ENCODE measurements around the gene NME4.
"Not testable (repeated sequence)": the region's sequence is repeated elsewhere in the genome, so short reads cannot be mapped to it uniquely, and the experiment has no call there.

The NME4 gene

DNA sequence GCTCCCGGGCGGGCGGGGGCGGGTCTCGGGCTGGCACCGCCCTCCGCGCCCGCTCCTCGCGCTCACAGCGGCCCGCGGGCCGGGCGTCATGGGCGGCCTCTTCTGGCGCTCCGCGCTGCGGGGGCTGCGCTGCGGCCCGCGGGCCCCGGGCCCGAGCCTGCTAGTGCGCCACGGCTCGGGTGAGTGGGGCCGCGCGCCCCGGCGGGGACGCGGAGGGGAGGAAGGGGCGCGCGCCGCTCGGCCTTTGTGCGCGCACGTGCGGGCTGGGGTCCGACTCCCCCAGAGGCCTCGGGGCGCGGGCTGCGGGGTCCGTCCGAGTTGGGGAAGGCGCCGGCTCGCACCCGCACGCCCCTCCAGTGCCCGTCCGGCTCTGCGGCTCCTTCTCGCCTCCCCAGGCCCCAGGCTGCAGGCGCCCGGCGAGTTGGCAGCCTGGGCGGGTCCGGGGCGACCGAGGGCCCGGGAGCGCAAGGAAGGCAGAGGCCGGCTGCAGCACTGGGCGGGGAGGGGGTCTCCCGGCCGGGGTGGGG is at the start of gene NME4:
Gene NME4 (plus strand): TSS at position 65 of the 527 bp plus-strand sequence. CDS start 24 bp downstream, at position 89.
- peak in 4 of 56 donors; percentile 16 to 48 (median 36) for DNase-seq

DNA sequence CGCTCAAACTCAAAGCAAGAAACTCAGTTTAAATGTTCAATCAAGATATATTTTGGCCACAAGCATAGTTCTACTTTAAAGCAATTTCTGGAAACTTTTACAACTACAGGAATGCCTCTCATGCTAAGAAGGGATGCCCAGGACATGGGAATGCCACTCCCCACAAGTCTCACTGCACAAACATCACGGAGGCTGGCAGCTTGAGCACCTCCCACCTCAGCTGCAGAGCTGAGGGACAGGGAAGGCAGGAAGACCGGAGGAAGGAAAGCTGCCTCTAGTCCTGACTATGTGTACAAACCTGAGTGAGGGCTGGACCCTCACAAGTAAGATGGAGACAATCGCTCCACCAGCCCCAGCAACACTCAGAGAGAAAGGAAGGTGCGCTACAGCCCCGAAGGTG is 49.8 kb upstream of the NME4 start:
- no peak for DNase-seq

DNA sequence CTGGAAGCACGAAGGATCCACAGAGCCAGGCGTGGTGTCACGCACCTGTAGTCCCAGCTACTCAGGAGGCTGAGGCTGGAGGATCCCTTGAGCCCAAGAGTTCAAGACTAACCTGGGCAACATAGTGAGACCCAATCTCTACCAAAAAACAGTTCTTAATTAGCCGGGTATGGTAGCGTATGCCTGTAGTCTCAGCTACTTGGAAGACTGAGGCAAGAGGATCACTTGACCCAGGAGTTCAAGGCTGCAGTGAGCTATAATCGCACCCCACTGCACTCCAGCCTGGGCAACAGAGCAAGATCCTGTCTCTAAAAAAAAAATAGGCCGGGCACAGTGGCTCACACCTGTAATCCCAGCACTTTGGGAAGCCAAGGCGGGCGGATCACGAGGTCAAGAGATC is 48.5 kb upstream of the NME4 start:
- not testable (repeated sequence) for DNase-seq

DNA sequence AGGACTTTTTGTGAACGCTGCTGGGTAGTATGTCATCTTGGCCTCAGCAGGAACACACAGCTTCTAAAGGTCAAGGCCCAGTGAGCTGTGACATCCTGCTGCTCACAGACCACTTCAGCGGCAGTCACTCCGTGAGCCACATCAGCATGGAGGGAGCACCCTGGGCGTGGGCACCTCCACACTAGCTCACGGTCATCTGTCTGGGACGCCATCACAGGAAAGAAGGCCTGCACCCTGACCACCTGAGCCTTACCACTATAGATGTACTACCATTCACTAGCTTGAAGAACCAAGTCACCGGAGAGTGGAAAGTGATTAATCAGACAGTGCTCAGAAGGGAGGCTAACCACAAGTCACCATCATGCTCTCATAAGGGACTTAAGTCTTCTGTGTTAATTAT is 47.8 kb upstream of the NME4 start:
- DNase-seq = no peak

DNA sequence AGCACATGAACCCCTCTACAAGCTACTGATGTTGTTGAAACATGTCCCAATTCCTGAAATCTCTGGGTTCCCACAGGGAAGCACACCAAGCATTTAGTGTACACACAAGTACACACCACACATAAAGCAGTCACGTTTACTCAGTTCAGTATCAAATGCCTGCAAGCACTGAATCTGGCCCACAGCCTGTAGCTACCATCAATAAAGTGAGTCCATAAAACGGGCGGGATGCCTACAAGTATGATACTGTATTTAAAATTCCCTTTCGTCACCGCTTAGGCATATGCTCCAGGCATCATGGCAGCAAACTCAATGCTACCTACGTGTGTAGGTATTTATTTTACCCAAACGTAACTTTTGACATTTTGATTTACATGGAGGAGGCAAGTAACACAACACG is 46.8 kb upstream of the NME4 start:
- no peak for DNase-seq

DNA sequence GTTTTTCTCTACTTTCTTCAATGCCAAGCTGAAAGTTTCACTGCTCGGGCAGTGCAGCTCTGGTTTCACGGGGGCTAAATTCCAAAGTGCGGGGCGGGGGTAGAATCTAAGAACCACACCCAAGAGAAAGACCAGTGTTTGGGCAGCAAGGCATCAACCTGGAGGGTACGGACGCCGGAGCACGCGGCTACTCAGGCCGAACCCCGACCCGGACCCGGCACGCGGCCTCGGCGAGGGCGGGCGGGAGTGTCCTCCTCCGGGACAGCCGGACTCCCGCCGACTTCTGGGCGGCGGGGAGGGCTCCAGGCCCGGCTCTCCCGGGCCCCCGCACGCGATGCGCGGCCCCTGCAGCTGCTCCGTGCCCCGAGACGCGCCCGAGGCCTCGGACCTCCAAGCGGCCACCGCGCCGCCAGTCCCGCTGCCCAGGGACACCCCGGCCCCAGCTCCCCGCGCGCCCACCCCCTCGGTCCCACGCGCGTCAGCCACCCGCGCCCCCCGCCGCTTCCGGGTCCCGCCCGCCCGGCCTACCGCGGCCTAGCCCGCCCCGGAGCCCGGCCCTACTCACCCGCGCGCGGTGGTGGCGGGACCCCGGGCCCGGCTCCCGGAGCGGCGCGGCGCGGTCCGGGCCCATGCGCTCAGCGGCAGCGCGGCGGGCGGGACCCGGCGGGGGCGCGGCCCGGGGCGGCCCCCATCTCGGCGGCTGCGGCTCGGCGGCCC is 45.0 kb upstream of the NME4 start:
- peak in 5 of 56 donors; percentile 11 to 38 (median 13) for DNase-seq

DNA sequence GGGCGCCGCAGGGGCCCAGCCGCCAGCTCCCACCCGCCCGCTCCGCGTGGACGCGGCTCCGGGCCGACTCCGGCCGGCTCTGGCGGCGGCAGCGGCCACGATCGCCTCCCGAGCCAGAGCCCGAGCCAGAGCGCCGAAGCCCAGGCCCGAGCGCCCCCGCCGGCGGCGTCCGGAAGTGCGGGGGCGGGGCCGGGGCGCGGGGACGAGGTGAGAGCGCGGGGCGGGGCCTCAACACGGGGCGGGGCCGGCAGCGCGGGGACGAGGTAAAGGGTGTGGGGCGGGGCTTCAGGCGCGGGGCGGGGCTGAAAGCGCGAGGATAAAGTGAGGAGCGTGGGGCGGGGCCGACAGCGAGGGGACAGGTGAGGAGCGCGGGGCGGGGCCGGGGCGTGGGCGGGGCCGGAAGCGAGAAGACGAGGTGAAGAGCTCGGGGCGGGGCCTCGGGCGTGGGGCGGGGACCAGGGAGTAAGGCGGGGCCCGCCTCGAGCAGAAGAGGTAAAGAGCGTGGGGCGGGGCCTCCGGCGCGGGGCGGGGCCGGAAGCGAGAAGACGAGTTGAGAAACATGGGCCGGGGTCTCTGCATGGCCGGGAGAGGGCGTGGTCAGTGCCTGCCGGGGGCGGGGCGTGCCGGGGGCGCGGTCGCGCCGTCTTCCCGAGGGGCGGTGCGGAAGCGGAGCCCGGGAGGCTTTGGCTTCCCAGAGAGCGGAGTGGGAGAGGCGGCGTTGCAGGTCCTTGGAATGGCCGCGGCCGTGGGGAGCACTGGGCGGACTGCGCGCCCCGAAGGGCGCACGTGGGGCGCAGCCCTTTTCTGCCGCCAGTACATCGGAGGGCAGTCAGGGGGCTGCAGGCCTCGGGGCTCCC is 44.2 kb upstream of the NME4 start, which contains the start of gene AXIN1:
Gene AXIN1 (minus strand): TSS at position 177 of the 857 bp plus-strand sequence. CDS start 5,698 bp downstream, outside the sequence.
- DNase-seq = peak in 55 of 56 donors; percentile 60 to 99 (median 88)

DNA sequence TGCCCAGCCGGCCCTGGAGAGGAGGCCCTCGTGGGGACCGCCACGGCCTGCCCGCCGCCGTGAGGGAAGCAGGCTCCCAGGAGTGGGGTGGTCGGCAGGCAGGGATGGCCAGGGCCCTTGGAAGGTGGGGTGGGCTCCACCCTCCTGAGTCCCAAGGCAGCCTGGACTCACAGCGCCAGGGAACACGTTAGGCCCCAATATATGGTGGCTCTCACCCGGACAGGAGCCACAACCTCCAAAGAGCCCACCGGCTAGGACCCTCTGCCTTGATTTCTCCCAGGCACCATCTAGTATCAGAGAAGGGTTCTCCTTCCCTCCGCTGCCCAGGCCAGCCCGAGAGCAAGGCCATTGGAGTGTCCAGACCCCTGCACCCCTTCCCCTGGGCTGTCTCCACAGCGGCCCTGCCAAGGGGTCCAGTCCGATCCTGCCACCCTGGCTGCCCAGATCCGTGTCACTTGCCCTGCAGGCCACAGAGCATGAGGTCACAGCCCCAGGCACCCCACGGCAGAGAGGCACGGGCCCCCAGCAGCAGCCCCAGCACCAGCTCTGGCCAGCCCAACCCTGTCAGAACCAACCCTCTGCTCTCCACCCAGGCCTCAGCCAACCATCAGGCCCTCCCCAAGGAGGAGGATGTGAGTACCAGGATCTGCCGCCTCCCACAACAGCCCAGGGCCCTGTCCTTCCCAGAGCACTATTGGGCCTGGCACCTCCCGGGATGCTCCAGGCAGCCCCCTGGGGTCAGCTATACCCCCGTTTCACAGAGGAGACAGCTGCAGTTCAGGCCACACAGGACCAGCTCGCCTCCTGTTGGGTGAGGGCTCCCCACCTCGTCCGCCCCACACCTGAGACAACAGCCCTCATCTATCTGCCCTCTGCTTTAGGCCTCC is 43.4 kb upstream of the NME4 start:
- DNase-seq = no peak

DNA sequence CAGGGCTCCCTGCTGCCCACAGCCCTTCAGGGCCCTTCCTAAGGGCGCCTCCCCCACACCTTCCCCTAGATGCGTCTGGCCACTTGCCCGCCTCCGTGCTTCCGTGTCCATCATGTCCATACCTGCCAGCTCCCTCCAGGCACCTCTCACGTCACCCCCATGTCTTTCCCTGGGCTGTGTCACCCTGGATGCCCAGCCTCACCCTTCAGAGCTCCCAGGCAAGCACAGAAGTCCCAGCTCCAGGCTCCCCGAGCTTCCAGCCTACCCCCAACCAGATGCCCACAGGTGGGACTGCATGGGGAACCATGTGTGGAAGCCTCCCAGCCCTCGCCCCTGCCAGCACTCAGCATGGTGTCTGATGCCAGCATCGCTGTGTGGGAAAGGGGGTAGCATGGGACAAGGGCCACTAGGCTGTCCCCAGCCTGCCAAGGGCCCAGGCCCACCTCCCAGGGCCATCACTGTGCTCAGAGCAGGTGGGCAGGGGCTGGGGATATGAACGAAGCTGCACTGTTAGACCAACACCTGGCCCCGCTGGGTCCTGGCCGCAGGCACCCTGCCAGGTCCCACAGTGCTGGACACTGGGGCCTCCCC is 42.6 kb upstream of the NME4 start:
- DNase-seq = no peak

DNA sequence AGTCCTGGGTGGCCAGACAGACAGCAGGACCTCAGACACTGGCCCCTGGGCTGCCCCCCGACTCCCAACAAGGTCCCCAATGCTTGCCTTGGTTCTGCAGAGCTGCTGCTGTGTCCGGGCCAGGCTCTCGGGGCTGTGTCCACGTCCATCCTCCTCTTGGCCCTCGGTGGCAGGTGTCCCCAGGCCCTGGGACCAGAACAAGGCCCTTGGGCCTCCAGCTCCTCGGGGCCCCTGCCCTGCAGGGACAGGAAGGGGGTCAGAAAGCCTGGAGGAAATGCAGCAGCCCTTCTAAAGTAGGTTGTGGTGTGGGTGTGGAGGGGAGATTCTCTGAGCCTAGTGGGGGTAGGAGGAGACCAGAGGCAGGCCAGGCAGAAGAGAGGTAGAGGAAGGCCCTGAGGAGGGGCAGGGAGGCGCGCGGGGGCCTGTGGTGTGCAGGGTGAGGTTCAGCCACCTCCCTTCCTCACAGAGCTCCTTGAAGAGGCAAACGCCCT is 42.0 kb upstream of the NME4 start:
- no peak for DNase-seq

DNA sequence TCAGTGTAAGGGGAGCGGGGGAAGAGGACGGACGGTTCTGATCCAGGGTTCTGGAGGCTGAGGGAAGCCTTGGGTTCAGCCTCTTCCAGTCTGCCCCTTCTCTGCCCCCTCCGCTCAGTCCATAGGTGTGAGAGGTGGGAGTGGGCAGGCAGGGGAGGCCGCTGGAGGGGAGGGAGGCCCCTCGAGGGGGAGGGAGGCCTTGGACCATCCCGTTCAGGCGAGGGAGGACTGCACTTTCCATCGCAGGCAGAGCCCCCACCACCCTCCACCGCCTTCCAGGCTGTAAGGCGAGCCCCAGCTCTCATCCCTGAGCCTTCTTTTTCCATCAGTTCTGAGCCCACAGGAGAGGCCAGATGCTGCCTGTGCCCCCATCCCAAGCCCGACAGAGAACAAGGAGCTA is 40.3 kb upstream of the NME4 start:
- DNase-seq = no peak

DNA sequence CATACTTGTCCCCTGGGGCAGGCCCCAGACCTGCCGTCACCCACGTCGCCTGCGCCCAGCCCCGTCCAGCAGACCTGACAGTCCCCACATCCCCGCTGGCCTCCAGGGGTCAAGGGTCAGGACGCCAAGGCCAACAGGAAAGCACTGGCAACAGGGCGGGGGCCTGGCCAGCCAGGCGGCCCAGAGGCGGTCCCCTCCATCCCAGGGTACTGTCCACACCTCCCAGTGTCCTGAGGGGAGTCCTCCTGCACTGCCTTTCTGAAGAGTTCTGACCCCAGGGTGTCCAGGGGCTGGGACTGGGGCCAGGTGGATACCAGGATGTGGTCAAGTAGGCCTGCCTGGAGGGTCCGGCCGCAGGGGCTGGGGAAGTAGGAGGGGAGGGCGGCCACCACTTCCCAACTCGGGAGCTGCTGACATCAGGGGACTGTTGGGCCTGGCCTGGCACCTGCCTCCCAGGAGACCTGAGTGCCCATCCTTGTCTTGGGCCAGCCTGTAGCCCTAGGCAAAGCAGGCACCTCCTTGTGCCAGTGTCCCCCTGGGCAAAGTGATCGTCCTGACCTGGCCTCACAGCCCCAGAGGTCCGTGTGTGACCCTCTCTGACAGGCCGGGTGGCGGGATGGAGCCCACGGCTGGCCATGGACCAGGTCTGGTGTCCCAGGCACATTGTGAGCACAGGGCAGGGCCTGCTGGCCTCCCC is 37.8 kb upstream of the NME4 start:
- DNase-seq = no peak

DNA sequence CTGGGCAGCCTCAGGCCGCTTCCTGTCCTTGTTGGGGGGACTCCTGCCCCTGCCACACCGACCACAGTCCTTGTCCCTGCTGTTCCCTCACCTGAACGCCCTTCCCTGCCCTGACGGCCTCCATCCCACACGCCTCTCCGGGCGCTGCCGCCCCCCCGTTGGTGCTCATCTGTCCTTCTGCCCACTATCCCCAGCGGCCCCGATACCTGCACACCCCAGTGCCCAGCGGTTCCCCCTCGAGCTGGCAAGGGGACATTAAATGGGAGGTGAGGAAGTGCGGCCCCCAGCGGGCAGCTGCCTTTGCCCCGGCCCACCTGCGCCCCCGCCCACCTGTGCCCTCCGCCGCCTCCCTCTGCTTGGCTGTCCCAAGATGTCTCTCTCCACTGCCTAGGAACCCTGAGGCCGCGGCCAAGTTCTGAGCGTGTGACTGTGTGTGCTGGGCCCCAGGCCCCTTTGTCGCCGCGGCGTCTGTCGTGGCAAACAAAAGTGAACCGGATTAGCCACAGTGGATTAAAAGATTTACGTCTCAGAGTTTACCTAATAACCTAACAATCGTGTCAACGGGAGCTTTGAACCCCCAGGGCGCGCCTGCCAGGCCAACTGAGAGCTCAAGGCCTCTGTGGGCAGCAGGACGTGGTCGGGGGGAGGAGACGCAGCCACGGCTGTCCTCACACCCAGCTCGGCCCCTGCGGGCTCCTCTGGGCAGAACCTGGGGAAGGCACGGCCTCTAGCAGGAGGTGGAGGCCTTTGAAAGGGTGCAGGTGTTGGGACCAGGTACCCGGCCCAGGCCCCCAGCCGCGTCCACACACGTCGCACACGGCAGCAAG is 36.9 kb upstream of the NME4 start:
- no peak for DNase-seq

DNA sequence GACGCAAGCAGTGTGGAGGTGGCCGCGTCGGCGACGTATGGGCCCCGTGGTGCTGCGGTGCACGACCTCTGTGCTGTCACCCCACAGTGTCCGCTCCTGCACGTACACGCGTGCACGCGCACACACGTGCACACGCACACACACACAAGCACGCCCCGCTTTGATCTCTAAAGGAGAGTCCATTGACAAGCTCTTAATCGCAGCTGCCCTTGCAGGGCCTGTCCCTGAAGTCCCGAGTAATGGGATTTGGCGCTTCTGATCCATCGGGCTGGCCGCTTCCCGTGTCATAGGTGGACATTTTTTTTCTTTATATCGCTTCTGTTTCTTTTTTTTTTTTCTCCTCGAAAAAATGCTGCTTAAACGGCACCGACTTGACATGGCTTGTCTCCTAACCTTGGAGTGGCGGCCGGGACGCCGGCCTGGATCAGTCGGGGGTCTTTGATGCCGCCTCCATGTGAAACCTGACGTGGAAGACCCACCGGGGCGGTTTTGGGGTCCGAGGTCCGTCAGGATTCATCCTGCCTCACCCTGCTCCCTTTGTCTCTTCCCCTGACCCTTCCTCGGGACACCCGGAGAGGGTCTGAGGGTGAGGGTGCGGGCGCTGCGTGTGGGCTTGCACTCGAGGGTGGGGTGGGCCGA is 36.2 kb upstream of the NME4 start:
- DNase-seq = no peak

DNA sequence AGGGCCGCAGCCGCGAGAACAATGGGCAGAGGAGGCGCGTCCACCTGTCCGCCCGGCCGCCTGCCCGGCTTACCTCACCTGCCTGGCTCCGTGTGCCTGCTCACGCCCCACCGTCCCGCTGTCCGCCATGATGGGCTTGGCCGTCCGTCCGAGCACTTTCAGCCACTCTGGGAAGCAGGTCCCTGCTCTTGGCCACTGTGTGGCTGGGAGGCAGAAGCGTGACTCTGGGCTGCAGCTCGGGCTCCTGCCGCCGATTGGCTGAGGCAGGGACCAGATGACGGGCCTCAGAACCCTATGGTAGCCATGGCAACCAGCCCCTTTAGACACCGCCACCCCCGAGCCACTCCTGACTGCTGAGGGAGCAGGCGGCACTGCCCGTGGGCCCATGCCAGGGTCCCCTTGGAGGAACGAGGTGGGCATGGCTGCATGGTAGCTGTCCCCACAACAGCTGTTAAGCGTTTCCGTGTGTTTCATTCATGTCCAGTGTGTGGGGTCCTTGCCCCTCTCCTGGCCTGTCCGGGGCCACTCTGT is 35.6 kb upstream of the NME4 start:
- peak in 24 of 56 donors; percentile 8 to 61 (median 30) for DNase-seq

DNA sequence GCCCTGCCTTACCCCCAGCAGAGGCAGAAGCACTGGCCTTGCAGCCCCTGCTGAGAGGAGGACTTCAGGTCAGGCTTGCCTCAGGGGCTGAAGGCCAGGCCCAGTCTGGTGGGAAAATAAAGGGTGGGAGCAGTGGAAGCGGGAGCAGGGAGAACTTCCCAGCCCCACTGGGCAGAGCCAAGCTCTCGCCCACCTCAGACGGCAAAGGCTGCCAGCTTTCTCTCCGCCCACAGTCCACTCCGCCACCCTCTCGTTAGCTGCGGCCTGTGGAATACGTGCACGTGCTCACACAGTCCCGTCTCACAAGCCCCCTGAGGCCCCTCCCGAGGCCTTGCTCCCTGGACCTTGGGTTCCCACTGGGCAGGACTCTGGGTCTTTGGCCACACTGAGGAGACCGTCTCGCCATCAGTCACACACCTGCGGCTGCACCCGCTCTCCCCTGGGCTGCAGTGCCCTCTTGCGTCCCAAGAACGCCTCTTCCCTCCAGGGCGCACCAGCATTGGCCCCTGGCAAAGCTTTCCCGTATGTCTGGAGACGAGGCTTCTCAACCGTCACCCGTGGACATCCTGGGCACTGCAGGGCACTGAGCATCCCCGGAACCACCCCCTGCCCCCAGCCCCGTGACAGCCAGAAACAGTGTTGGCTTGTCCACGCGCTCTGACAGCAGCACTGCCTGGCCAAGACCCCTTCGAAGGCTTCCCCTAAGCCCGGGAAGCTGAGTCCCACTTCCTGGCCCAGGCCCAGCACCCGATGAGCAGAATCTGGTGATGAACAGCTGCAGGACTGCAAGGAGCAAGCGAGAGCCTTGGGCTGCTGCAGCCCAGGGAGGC is 34.9 kb upstream of the NME4 start:
- DNase-seq = peak in 39 of 56 donors; percentile 9 to 71 (median 39)

DNA sequence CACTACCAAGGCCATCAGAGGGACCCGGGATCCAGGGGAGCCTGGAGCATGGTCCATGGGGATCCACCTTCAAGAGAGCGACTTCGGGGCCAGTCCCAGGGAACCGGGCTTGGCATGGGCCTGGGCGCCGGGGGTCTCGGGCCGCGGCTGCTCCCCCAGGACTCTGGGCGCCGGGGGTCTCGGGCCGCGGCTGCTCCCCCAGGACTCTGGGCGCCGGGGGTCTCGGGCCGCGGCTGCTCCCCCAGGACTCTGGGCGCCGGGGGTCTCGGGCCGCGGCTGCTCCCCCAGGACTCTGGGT is 34.3 kb upstream of the NME4 start:
- DNase-seq = not testable (repeated sequence)

All from amygdala (tissue), 56 donors.